K562 (cell line): ENCODE data around the gene BCL7C. TPM values are rescaled to one million over a fixed set of nuclear protein-coding genes. Genes with fewer than 3 reads are reported as not detected.

Experiments used
- ARID1B ChIP-seq: fragments of 450-650 bp; IDR thresholded peaks from 2 replicates; pipeline ENCODE4 v1.6.1; 2016; ENCODE audit warnings: antibody characterized with exemption, mild to moderate bottlenecking, inconsistent platforms
- ELF4 ChIP-seq: fragments of 450-650 bp; formaldehyde crosslinking; IDR thresholded peaks from 2 replicates; pipeline ENCODE4 v1.4.0; 2022; ENCODE audit warnings: missing genetic modification characterization
- FOS ChIP-seq: IDR thresholded peaks from 3 replicates; pipeline ENCODE4 v1.6.1; 2011; ENCODE audit not compliant: insufficient read length; ENCODE audit errors: extremely low read depth
- HDAC2 ChIP-seq: fragments of 450-650 bp; IDR thresholded peaks from 2 replicates; pipeline ENCODE4 v1.6.1; 2016; ENCODE audit warnings: mild to moderate bottlenecking
- MEIS2 ChIP-seq: fragments of 450-650 bp; IDR thresholded peaks from 2 replicates; pipeline ENCODE4 v1.6.1; 2014; ENCODE audit warnings: mild to moderate bottlenecking; ENCODE audit not compliant: partially characterized antibody
- NR4A1 ChIP-seq, 2 experiments: fragments of 250-450 bp in 1 of 2; fragments of 450-650 bp in 1 of 2; sonication (Bioruptor Pico) in 1 of 2; IDR thresholded peaks; 2 replicates each; pipeline versions ENCODE4 v1.4.0 to v1.6.1; 2016 to 2020; ENCODE audit warnings: mild to moderate bottlenecking in 2 of 2, missing compliant biosample characterization in 1 of 2, missing genetic modification characterization in 1 of 2, moderate library complexity in 1 of 2
- PHF21A ChIP-seq: fragments of 450-650 bp; IDR thresholded peaks from 2 replicates; pipeline ENCODE4 v1.6.1; 2017; ENCODE audit warnings: low read depth, borderline replicate concordance
- PTTG1 ChIP-seq: fragments of 450-650 bp; IDR thresholded peaks from 2 replicates; pipeline ENCODE4 v1.6.1; 2016; ENCODE audit warnings: low read depth, mild to moderate bottlenecking, missing genetic modification characterization, missing compliant biosample characterization
- ZC3H8 ChIP-seq: fragments of 450-650 bp; IDR thresholded peaks from 2 replicates; pipeline ENCODE4 v1.6.1; 2017
- ZNF707 ChIP-seq: fragments of 250-450 bp; sonication (Bioruptor Pico); conservative IDR thresholded peaks from 2 replicates; pipeline ENCODE4 v1.8.0; 2022; ENCODE audit warnings: inconsistent platforms, mild to moderate bottlenecking, moderate library complexity
- polyA plus RNA-seq, 8 experiments: library from polyadenylated mRNA; depleted of rRNA in 4 of 8; stranded (reverse) in 5 of 8; unstranded in 3 of 8; fragments of >200 nt; fragmentation: Nextera tagmentation in 2 of 8; fragmentation: Illumina TruSeq in 1 of 8; extraction: Ambion mirVana in 2 of 8; extraction: Trizol in 1 of 8; gene quantifications; 2 replicates each; pipeline versions ENCODE4 v1.2.1 to v1.2.3, GENCODE V29; 2011 to 2014; ENCODE audit warnings: inconsistent platforms in 1 of 8, missing spikeins in 1 of 8
- total RNA-seq, 7 experiments: library from RNA; depleted of rRNA in 6 of 7; stranded (reverse); fragments of >200 nt in 6 of 7; fragmentation: Illumina TruSeq in 2 of 7; extraction: Trizol in 2 of 7; gene quantifications; 2 replicates each; pipeline versions ENCODE4 v1.2.1 to v1.2.3, GENCODE V29; 2011 to 2021; ENCODE audit warnings: low replicate concordance in 1 of 7
- TF ChIP-seq, protein P1 (sequence below): sonication (generic); formaldehyde crosslinking; IDR thresholded peaks from 2 replicates; pipeline ENCODE4 v1.5.0; 2020; ENCODE audit warnings: missing genetic modification reagents
- TF ChIP-seq, protein P2 (sequence below): fragments of 250-450 bp; sonication (Bioruptor Pico); IDR thresholded peaks from 2 replicates; pipeline ENCODE4 v1.4.0; 2020
- TF ChIP-seq, protein P3 (sequence below), 3 experiments: fragments of 200-800 bp in 1 of 3; sonication (Bioruptor generic) in 1 of 3; sonication (generic) in 1 of 3; formaldehyde crosslinking in 1 of 3; IDR thresholded peaks; 2 replicates each; pipeline versions ENCODE4 v1.6.1 to v1.8.0; 2016 to 2022; ENCODE audit warnings: mild to moderate bottlenecking in 2 of 3, missing compliant biosample characterization in 2 of 3, missing genetic modification characterization in 2 of 3, missing genetic modification reagents in 1 of 3
- TF ChIP-seq, protein P4 (sequence below), 3 experiments: fragments of 200-800 bp in 1 of 3; fragments of 250-450 bp in 1 of 3; fragments of 450-650 bp in 1 of 3; sonication (Bioruptor Pico) in 1 of 3; sonication (Bioruptor generic) in 1 of 3; formaldehyde crosslinking in 1 of 3; IDR thresholded peaks; 2 replicates each; pipeline versions ENCODE4 v1.6.1 to v1.8.0; 2016 to 2022; ENCODE audit warnings: mild to moderate bottlenecking in 2 of 3, missing genetic modification characterization in 2 of 3, missing compliant biosample characterization in 1 of 3, moderate library complexity in 1 of 3
- TF ChIP-seq, protein P5 (sequence below): fragments of 200-400 bp; formaldehyde crosslinking; IDR thresholded peaks from 2 replicates; pipeline ENCODE4 v1.6.1; 2017; ENCODE audit warnings: mild to moderate bottlenecking, low read depth, low read length, moderate library complexity
- TF ChIP-seq, protein P6 (sequence below): fragments of 250-450 bp; sonication (Bioruptor Pico); IDR thresholded peaks from 2 replicates; pipeline ENCODE4 v1.5.0; 2021
- TF ChIP-seq, protein P7 (sequence below): fragments of 250-450 bp; sonication (Bioruptor Pico); IDR thresholded peaks from 2 replicates; pipeline ENCODE4 v1.5.0; 2021

BCL7C gene
- total and polyA plus RNA-seq, 9 of the 15 experiments (the other 6 are each of a cell fraction or from before 2014, with no cell fraction given): 1.7 to 85.8 (median 19.6) TPM

DNA sequence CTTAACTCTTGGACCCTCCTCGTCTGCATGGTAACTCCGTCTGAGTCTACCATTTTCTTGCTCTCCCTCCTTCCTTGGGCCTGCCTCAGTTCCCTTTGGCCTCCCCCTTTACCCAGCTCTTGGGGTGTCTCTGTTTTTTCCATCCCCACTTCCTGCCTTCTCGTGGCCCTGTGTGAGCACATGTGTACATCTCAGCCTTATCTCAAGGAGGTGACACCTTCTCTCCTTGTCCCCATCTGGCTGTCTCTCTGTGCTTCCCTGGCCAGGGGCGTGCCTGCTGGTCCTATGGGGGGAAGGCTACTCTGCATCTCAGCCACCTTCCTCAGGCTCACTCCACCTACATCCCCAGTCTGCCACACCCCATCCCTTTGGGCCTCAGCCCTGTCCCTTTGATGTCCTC is 9.1 kb upstream of the BCL7C start (continued):
- TF ChIP-seq, protein P1, sequence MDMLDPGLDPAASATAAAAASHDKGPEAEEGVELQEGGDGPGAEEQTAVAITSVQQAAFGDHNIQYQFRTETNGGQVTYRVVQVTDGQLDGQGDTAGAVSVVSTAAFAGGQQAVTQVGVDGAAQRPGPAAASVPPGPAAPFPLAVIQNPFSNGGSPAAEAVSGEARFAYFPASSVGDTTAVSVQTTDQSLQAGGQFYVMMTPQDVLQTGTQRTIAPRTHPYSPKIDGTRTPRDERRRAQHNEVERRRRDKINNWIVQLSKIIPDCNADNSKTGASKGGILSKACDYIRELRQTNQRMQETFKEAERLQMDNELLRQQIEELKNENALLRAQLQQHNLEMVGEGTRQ: no peak
- TF ChIP-seq, protein P2, sequence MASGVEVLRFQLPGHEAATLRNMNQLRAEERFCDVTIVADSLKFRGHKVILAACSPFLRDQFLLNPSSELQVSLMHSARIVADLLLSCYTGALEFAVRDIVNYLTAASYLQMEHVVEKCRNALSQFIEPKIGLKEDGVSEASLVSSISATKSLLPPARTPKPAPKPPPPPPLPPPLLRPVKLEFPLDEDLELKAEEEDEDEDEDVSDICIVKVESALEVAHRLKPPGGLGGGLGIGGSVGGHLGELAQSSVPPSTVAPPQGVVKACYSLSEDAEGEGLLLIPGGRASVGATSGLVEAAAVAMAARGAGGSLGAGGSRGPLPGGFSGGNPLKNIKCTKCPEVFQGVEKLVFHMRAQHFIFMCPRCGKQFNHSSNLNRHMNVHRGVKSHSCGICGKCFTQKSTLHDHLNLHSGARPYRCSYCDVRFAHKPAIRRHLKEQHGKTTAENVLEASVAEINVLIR (CRISPR knock-in tag): no peak
- TF ChIP-seq, protein P3, sequence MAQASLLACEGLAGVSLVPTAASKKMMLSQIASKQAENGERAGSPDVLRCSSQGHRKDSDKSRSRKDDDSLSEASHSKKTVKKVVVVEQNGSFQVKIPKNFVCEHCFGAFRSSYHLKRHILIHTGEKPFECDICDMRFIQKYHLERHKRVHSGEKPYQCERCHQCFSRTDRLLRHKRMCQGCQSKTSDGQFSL (CRISPR knock-in tag; IDR thresholded peaks at IDR 0.05): no peak
- TF ChIP-seq, protein P3 (tag; IDR thresholded peaks at IDR 0.05): no peak
- TF ChIP-seq, protein P4, sequence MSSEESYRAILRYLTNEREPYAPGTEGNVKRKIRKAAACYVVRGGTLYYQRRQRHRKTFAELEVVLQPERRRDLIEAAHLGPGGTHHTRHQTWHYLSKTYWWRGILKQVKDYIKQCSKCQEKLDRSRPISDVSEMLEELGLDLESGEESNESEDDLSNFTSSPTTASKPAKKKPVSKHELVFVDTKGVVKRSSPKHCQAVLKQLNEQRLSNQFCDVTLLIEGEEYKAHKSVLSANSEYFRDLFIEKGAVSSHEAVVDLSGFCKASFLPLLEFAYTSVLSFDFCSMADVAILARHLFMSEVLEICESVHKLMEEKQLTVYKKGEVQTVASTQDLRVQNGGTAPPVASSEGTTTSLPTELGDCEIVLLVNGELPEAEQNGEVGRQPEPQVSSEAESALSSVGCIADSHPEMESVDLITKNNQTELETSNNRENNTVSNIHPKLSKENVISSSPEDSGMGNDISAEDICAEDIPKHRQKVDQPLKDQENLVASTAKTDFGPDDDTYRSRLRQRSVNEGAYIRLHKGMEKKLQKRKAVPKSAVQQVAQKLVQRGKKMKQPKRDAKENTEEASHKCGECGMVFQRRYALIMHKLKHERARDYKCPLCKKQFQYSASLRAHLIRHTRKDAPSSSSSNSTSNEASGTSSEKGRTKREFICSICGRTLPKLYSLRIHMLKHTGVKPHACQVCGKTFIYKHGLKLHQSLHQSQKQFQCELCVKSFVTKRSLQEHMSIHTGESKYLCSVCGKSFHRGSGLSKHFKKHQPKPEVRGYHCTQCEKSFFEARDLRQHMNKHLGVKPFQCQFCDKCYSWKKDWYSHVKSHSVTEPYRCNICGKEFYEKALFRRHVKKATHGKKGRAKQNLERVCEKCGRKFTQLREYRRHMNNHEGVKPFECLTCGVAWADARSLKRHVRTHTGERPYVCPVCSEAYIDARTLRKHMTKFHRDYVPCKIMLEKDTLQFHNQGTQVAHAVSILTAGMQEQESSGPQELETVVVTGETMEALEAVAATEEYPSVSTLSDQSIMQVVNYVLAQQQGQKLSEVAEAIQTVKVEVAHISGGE (CRISPR knock-in tag; IDR thresholded peaks at IDR 0.05): no peak
- TF ChIP-seq ARID1B (peak; percentile 23; the same call in 1 of the 2 replicates), PTTG1 (tag) (no peak), ZNF707 (CRISPR knock-in tag) (no peak), ZC3H8 (no peak), ELF4 (CRISPR knock-in tag) (no peak), MEIS2 (peak; percentile 6), NR4A1 (CRISPR knock-in tag; IDR thresholded peaks at IDR 0.05) (no peak), NR4A1 (tag; IDR thresholded peaks at IDR 0.05) (no peak), PHF21A (no peak), FOS (no peak), HDAC2 (no peak)
- TF ChIP-seq, protein P5, sequence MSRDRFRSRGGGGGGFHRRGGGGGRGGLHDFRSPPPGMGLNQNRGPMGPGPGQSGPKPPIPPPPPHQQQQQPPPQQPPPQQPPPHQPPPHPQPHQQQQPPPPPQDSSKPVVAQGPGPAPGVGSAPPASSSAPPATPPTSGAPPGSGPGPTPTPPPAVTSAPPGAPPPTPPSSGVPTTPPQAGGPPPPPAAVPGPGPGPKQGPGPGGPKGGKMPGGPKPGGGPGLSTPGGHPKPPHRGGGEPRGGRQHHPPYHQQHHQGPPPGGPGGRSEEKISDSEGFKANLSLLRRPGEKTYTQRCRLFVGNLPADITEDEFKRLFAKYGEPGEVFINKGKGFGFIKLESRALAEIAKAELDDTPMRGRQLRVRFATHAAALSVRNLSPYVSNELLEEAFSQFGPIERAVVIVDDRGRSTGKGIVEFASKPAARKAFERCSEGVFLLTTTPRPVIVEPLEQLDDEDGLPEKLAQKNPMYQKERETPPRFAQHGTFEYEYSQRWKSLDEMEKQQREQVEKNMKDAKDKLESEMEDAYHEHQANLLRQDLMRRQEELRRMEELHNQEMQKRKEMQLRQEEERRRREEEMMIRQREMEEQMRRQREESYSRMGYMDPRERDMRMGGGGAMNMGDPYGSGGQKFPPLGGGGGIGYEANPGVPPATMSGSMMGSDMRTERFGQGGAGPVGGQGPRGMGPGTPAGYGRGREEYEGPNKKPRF: no peak
- TF ChIP-seq, protein P6, sequence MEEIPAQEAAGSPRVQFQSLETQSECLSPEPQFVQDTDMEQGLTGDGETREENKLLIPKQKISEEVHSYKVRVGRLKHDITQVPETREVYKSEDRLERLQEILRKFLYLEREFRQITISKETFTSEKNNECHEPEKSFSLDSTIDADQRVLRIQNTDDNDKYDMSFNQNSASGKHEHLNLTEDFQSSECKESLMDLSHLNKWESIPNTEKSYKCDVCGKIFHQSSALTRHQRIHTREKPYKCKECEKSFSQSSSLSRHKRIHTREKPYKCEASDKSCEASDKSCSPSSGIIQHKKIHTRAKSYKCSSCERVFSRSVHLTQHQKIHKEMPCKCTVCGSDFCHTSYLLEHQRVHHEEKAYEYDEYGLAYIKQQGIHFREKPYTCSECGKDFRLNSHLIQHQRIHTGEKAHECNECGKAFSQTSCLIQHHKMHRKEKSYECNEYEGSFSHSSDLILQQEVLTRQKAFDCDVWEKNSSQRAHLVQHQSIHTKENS (CRISPR knock-in tag): no peak
- TF ChIP-seq, protein P7, sequence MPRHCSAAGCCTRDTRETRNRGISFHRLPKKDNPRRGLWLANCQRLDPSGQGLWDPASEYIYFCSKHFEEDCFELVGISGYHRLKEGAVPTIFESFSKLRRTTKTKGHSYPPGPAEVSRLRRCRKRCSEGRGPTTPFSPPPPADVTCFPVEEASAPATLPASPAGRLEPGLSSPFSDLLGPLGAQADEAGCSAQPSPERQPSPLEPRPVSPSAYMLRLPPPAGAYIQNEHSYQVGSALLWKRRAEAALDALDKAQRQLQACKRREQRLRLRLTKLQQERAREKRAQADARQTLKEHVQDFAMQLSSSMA (CRISPR knock-in tag): no peak
